NCI-H146 treated with DMSO at 0.1 percent for 48 hours (cell line): Measurements from ENCODE around the gene REPS1.

Experiments
- DNase-seq: peaks from one replicate; lab custom pipeline; 2025; ENCODE audit not compliant: unreplicated experiment; lab: John Stamatoyannopoulos, UW

Gene REPS1

DNA sequence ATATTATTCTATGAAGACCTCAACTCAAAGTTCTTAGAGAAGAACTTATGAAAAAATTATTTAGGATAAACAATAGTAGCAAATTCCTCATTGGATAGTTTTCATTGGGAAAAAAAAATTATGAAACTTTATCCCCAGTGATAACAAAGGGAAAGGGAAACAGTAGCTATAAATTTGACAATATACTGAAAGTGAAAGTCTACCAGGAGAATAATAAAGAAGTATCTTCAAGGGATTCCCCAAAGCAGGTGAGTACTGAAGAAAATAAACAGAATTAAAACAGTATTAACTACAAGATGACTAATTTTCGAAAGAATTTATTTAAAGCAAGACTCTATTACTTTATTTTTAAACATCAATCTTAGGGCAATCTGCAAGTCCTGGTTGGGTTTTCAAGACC, 56.4 kb downstream of the REPS1 start:
- DNase-seq = no peak

DNA sequence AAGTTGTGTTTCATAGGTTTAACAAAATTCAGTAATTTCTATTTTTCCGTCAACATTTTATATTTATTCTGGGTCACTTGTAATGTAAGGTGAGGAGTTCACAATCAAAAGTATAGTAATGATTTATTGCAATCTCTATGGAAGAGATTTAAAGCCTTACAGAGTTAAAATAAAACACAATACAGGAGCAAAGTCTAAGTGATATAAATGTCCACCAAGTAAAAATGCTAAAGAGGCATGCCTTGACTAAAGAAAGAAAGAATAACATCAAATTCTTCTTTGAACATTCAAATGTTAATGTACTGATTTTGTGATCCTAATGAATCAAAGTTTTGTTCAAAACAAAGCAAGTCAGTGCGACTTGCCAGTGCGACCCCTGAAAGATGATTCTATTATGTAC, 61.5 kb downstream of the REPS1 start:
- no peak for DNase-seq

DNA sequence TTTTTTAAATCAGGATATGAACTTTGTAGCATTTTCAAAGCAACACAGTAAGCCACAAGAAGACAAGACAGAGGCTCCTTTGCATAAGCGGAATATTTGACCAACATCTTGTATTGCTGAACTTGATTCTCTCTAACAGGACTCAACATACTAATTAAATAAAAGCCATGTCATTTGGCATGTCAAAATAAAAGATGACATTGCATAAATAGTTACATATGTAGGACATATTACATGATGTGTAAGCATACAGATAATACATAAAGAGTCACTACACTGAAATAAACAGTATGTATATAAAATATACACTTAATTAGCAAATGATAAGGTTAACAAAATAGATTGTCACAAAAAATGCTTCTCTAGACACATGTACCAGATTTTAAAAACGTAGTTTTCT, 62.2 kb downstream of the REPS1 start:
- DNase-seq = no peak

DNA sequence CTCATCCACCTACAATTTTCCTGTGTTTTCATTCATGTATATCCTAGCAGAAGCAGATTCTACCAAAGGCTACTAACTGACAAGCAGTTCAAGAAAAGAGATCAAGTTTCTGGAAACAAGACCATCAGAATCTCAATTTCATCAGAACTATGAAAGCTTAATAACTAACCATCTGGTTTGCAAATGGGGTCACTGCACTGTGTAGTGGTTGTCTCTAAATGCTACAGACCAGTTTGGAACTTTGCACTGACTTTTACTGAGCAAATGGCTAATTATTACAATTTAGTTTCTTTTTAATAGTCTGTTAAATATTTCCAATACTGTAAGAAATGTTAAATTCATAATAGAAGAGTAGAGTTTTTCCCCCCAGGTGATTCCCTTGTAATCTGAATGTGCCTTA, 64.5 kb downstream of the REPS1 start:
- no peak for DNase-seq

DNA sequence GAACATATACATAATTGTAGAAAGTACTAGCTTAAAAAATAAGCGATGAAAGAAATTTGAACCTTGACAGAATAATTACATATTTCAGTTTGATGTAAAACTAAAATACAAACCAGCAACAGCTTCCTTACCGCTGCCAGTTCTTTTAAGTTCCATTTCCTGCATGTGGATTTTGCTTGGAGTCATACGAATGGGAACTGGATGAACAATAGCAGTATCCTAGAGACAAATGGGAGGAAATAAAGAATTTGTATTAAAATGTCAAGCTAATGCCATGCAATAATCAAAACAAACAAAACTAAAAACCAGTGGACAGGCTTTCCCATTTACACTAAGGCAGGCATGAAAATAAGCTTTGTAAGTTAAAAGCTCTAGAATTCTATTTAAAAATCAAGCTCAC, 67.1 kb downstream of the REPS1 start:
- DNase-seq = no peak

DNA sequence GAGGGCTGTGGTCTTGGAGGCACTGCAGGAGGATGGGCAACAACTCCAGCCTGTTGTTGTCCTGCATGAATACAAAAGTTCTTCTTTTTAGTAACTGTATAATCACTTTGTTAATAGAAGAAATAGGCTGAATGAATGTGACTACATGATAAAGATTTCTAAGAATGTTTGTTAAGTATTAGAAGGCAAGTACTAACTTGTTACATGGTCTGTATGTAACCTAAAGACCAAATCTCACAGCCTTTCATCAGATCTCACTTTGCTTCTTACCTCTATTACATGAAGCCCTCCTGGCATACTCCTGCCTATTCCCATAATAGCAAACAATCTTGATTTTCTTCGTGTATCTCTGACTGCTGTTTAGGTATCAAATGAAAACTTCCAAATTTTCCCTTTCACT, 73.4 kb downstream of the REPS1 start:
- DNase-seq = no peak

DNA sequence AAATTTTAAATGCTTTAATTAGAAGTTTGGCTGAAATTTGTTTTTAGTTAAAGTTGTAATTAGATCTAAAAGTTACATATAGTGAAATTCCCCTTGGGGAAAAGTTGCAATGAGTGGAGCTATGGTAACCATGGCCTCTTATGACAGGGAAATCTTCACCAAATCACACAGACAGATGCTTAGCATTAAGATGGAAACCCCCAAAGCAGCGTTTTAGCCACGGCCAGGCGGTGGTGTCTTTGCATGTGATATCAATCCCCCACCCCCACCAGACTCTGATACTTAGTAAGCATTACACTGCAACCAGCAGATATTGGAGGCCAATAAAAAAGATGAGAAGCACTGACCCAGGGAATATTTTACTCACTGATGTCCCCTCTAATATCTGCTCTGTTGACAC, 75.7 kb downstream of the REPS1 start:
- DNase-seq = no peak

DNA sequence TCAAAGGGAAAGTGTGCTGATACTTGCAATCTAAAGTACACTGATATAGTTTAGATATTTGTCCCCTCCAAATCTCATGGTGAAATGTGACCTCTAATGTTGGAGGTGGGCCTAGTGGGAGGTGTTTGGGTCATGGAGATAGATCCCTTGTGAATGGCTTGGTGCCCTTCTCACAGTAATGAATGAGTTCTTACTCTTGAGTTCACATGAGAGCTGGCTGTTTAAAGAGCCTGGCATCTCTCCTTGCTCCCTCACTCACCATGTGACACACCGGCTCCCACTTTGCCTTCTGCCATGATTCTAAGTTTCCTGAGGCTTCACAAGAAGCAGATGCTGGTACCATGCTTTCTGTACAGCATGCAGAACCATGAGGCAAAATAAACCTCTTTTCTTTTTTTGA, 78.1 kb downstream of the REPS1 start:
- DNase-seq = no peak

DNA sequence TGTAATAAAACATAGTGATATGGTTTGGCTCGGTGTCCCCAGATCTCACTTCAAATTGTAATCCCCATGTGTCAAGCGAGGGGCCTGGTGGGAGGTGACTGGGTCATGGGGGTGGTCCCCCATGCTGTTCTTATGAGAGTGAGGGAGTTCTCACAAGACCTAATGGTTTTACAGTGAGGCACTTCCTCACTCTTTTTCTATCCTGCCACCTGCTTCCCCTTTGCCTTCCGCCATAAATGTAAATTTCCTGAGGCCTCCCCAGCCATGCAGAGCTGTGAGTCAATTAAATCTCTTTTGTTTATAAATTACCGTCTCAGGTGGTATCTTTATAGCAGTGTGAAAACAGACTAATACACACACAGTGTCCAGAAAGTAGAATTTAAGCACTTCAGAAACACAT, 78.5 kb downstream of the REPS1 start:
- DNase-seq = no peak

DNA sequence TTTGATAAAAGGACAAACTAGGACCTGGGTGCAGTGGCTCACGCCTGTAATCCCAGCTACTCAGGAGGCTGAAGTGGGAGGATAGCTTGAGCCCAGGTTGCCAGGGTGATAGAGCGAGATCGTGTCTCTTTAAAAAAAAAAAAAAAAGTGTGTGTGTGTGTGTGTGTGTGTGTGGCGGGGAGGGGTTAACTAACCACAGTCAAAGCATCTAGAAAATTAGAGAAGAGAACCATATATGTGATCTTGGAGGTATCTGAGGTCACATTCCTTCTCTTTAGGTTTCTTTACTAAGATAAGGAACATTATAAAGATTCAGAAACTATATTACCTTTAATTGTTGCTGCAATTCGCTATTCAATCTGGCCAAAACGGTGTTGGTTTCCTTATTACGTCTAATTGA, 80.9 kb downstream of the REPS1 start:
- DNase-seq = no peak

DNA sequence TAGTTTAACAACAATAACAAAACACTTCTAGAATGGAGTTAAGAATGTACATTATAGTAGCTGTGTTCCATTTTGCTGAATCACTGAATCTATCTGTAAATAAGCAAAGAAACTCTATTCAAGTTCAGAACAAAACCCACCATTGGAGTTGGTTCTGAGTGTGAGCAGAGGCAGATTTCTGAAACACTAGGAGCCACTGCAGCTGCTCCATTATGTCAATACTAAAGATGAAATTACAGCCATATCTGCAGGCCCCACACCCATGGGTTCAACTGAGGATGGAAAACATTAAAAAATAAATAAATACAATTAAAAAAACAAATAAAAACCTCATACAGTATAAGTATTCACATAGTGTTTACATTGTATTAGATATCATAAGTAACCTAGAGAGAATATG, 91.0 kb downstream of the REPS1 start:
- DNase-seq = peak; percentile 18

DNA sequence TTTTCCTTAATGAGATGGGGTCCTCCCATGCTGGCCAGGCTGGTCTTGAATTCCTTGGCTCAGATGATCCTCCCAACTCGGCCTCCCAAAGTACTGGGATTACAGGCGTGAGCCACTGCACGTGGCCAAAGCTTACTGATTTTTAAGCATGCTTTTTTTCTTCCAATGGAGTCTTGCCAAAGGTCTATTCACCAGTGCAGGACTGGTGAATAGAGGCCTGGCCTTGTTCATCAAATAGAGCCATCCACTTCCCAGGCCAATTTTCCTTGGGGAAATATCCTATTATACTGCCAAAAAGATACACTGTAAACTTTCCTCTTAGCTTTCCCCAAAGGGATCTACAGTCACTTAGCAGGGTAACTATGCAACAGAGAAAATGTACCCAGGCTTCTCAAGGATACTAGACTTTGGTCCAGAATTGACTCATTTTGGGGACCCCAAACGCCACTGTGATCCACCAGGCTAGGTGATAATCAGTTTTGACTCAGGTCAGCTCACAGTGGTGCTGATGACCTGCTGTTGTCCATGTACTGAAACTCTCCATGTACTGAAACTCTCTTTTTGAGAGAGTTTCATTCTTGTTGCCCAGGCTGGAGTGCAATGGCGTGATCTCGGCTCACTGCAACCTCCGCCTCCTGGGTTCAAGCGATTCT, 91.8 kb downstream of the REPS1 start:
- DNase-seq = no peak

DNA sequence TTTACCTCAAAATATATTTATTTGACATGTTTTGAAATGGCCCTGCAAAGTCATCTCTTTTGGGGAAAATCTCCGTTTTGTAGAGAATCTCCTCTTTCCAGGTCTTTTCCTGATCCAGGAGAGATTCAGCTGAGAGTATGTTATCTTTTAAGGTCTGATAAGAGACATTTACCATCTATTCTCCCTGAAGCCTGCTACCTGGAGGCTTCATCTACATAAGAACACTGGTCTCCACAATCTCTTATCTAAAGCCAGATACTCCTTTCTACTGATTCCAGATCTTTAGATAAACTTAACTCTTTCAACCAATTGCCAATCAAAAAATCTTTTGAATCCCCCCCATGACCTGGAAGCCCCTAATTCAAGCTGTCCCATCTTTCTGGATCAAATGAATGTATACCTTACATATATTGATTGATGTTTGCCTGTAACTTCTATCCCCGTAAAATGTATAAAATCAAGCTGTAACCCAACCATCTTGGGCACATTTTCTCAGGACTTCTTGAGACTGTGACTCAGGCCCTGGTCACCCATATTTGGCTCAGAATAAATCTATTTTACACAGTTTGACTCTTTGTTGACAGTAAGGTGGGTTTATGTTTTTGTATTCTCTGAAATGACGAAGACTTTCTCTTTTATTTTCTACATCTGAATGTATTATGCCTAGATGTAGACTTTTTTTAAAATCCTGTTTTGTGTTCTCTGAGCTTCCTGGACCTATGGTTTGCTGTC, 96.6 kb downstream of the REPS1 start:
- no peak for DNase-seq

DNA sequence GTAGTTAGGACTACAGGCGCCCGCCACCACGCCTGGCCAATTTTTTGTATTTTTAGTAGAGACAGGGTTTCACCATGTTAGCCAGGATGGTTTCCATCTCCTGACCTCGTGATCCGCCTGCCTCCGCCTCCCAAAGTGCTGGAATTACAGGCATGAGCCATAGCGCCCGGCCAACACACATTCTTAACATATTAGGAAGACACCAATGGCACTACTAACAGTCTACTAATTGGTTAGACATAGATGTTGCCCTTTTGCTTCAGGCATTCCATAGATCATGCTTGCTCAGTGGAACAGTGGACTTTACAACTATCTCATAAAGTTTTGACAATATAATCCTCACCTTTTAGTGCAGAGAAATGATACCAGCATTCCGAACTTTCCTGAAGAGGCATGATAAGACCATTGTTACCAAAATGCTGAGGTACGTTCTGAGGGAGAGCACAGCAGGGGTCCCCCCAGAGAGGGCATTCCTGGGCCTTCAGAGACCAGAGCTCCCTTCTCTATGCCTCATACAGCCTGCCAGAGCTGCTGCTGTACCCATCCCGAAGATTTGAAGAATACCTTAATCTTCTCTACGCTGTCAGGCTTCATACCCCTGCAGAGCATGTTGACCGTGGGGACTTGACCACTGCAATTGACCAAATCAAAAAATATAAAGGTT, 102.8 kb downstream of the REPS1 start:
- DNase-seq = no peak

DNA sequence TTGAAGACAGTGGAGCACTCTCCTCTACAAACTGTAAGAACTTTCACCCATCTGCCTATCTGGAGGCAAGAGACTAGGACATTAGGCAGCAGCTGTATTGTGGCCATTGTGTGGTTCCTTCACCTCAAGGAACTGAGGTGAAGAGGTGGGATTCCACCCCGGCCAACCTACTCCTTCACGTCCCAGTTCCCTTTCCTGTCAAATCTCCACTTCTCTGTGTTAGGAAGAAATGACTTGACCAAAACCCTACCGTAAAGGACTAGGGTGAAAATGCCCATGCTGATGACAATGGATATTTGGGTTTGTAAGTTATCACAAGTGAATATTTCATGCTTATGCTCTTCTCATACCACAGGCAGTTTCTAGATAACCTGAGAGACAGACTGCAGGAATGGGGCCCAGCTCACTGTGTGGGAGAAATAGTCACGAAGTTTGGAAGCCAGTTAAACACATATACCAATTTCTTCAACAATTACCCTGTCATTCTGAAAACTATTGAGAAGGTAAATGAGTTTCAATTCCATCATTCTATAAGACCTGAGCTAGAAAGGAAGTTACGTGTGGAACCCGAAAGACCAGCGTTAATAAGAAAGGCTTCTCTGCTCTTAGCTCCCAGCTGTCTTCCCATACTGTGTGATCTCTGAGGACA, 105.6 kb downstream of the REPS1 start:
- no peak for DNase-seq

DNA sequence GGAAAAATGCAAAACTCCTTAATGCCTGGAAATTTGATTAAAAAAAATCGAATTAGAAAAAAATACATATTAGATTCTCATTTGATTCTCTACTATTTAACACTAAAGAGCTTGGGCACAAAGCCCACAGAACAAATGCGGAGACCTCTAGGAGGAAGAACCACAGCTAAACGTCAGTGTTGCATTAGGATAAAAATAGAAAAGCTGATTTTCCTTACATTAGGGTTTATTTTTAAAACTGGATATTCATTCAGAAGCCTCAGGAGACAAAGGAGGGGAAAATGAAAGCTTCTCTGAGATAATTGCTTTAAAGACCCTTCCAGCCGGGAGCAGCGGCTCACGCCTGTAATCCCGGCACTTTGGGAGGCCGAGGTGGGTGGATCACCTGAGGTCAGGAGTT, 114.9 kb downstream of the REPS1 start:
- no peak for DNase-seq

DNA sequence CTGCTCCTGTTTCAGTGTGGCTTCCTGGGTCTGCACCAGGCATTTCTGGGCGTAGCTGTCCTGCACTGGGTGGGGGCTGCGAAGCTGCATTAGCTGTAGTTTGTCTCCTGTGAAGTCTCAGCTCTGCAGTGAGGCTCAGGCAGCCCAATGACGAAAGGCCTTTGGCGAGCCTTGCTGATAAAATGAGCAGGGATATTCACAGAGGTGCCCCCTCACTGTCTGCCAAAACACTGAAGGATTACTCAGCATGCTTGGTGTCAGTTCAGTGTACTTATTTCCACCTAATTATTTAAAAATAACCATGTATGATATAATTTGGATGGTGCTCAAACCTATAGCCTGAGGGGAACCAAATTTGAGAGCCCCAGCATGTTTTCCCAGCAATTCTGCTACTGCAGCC, 118.7 kb downstream of the REPS1 start:
- no peak for DNase-seq

DNA sequence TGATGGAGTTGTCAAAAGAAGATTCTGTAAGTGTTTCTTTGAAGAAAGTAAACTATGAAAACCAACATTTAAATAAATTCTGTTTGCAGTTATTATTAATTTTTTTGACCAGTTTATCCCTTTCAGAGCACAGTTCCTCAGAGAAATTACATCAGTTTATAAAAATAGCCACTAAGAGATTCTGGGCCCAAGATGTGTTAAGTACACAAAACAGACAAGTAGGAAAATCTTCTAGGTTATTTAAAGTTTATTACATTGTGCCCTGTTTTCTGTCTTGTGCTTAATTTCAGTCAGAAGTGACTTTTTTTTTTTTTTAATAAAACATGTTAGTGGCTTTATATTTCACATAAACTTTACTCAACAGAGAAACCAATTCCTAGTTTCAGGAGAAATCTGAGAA, 119.9 kb downstream of the REPS1 start:
- no peak for DNase-seq

DNA sequence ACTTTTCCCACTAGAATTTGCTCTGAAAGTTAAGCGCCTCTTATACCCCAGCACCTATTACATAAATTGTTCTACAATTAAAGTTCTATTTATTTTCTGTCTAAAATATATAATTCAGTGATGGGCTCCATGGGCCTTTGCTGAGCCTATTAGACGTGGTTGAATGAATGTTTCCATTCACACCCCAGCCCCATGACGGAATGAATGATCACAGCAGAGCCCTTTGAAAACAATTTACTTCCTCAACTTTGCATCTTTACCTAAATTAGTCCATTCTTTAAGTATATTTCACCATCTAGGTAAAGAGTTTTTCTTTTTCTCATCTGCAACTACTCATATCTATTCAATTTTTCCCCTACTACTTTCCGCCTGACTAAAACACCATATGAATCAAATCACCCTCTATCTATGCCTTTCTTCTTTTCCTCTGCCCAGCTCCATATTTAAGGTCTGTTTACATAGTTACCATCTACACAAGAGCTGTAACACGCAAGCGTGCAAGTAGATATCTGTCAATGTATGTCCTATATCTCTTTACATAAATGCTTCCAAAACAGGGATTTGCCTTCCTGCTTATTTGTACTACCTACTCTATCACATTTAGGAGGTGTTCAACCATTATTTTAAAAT, 122.5 kb downstream of the REPS1 start:
- no peak for DNase-seq

DNA sequence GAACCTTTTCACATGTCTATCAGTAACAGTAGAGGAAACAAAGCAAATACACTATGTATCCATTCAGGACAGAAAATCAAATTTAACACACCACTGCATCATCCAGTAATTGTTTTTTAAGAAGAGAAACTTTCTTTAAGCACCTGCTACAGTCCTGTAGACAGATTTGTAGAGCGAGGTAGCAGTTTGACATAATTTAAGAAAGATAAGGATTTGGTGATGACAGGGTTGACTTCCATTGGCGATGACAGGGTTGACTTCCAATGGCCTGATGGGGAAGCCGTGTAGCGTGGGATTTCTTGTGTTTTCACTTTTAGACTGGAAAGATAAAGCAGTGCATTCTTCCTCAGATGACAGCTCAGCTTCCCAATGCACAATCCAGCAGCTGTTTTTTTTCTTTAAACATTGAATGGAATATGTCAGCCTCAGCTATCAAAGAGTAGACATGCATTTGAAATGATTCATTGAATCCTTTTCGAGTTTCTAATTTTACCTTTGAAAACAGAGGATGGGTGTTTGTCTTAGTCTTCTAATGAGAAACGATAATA, 123.6 kb downstream of the REPS1 start:
- DNase-seq = no peak

DNA sequence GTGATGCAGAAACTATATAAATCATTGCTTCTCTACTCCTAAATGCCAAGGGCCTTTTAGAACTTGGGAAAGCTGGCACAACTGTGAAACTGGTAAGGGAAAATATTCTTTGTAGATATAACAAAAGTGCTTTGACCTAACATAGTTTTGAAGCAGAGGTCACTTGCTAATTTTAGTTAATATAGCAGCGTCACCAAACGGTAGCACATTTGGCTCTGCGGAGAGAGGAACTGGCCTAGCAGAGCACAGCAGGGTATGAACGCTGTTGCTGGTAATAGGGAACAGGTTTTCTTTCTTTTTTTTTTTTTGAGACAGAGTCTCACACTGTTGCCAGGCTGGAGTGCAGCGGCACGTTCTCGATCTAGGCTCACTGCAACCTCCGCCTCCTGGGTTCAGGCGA, 124.7 kb downstream of the REPS1 start:
- DNase-seq = no peak
